Testis (tissue), 5 donors: ENCODE data around the gene C4orf46. TPM values are rescaled to one million over a fixed set of nuclear protein-coding genes. Genes with fewer than 3 reads are reported as not detected.
"Not testable (repeated sequence)": the region's sequence is repeated elsewhere in the genome, so short reads cannot be mapped to it uniquely, and the experiment has no call there.

Experiments used
- DNase-seq: peaks from one replicate; pipeline ENCODE4 v3.0.0-alpha.2; 2019
- H3K27ac ChIP-seq, 2 donors: fragments of 200-600 bp; sonication (generic); one replicate each; pipeline ENCODE4 v1.5.1; 2019
- H3K27me3 ChIP-seq: fragments of 200-600 bp; sonication (generic); one replicate; pipeline ENCODE4 v1.5.1; 2019
- H3K36me3 ChIP-seq: fragments of 200-600 bp; sonication (generic); one replicate; pipeline ENCODE4 v1.5.1; 2017; ENCODE audit warnings: low read depth; ENCODE audit errors: missing control alignments
- H3K4me1 ChIP-seq: fragments of 200-600 bp; sonication (generic); one replicate; pipeline ENCODE4 v1.5.1; 2019
- H3K4me3 ChIP-seq, 2 donors: fragments of 200-600 bp; sonication (generic); one replicate each; pipeline ENCODE4 v1.5.1; 2017 to 2019
- H3K9me3 ChIP-seq: fragments of 200-600 bp; sonication (generic); one replicate; pipeline ENCODE4 v1.5.1; 2017
- POLR2A ChIP-seq: fragments of 450-650 bp; IDR thresholded peaks from one replicate; pipeline ENCODE4 v1.6.1; 2017; ENCODE audit warnings: antibody characterized with exemption, mild to moderate bottlenecking, moderate library complexity
- WGBS, 2 donors: methylation state at CpG; one replicate each; pipeline ENCODE4 v1.1.5; 2018; 5-methylcytosine and 5-hydroxymethylcytosine counted together
- intact Hi-C: fragments of 100-400 bp; cut with DNase I; formaldehyde crosslinking; loops from one replicate; pipeline ENCODE4 v1.15.1; 2023; ENCODE audit warnings: low total_unique reads
- long read RNA-seq, 2 donors: transcript quantifications; one replicate each; lab custom pipeline, GENCODE V29; 2026
- polyA plus RNA-seq: library from polyadenylated mRNA; stranded (reverse); fragments of 350-450 nt; fragmentation: Illumina TruSeq; extraction: RNeasy Lipid Tissue Mini Kit (QIAGEN cat#74804); gene quantifications from one replicate; pipeline ENCODE4 v1.2.3, GENCODE V29; 2014; ENCODE audit warnings: low read depth, low replicate concordance; ENCODE audit not compliant: insufficient read depth
- total RNA-seq, 2 donors: library from RNA; depleted of rRNA; stranded (reverse); fragments of >200 nt; gene quantifications; one replicate each; pipeline ENCODE4 v1.2.3, GENCODE V29; 2016
- TF ChIP-seq, protein P1 (sequence below), 3 experiments: fragments of 450-650 bp in 2 of 3; fragments of 200-600 bp in 1 of 3; sonication (generic) in 1 of 3; IDR thresholded peaks; one replicate each; pipeline ENCODE4 v1.5.1; 2016 to 2019; ENCODE audit warnings: antibody characterized with exemption in 3 of 3, mild to moderate bottlenecking in 2 of 3, moderate library complexity in 1 of 3

C4orf46 gene
- total RNA-seq: 10 to 100 TPM; 14.7 to 20.2 TPM
- 36.0 TPM for polyA plus RNA-seq
- long read RNA-seq, donor 1, transcript C4orf46-201 (2 exons, 3,521 nt): major isoform, 12 of 50 reads
- long read RNA-seq, donor 1, partial matches to known transcripts: 28 of 50 reads
- long read RNA-seq, donor 1, other reads (novel, unspliced or antisense): 10 of 50 reads
- long read RNA-seq, donor 2, transcript C4orf46-201 (2 exons, 3,521 nt): major isoform, 7 of 11 reads
- long read RNA-seq, donor 2, partial matches to known transcripts: 0 of 11 reads
- long read RNA-seq, donor 2, other reads (novel, unspliced or antisense): 0 of 11 reads

DNA sequence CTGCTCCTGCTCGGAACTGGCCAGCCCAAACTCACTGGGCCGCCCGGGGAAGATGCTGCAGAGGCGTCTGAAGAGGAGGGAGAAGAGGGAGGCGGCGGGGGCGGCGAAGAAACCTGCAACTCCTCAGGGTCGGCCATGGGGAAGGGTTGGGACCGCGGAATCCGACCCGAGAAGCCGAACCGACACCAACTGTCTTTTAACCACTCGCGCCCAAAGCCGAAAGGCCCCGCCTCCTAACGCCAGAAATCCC is at the start of gene C4orf46:
Gene C4orf46 (minus strand): TSS at position 223 of the 250 bp plus-strand sequence. CDS start 86 bp downstream, at position 137.
- H3K27ac ChIP-seq: peak within 1 kb of the TSS; percentile 67 to 94
- no peaks in the 10 kb centered on the region for H3K27me3 ChIP-seq
- WGBS, 2 donors: 0 to 1% methylated on average over 11 to 20 of the region's 20 CpGs
- H3K4me1 ChIP-seq: peaks cover 5% of the 10 kb centered on the region
- no peaks in the 10 kb centered on the region for H3K36me3 ChIP-seq
- no peaks in the 10 kb centered on the region for H3K9me3 ChIP-seq
- no peak for DNase-seq
- TF ChIP-seq, protein P1, sequence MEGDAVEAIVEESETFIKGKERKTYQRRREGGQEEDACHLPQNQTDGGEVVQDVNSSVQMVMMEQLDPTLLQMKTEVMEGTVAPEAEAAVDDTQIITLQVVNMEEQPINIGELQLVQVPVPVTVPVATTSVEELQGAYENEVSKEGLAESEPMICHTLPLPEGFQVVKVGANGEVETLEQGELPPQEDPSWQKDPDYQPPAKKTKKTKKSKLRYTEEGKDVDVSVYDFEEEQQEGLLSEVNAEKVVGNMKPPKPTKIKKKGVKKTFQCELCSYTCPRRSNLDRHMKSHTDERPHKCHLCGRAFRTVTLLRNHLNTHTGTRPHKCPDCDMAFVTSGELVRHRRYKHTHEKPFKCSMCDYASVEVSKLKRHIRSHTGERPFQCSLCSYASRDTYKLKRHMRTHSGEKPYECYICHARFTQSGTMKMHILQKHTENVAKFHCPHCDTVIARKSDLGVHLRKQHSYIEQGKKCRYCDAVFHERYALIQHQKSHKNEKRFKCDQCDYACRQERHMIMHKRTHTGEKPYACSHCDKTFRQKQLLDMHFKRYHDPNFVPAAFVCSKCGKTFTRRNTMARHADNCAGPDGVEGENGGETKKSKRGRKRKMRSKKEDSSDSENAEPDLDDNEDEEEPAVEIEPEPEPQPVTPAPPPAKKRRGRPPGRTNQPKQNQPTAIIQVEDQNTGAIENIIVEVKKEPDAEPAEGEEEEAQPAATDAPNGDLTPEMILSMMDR (IDR thresholded peaks at IDR 0.05): no peak
- no peak for TF ChIP-seq POLR2A
- peak within 1 kb of the TSS; percentile 89 to 97 for H3K4me3 ChIP-seq
- intact Hi-C loops: no loop called here

DNA sequence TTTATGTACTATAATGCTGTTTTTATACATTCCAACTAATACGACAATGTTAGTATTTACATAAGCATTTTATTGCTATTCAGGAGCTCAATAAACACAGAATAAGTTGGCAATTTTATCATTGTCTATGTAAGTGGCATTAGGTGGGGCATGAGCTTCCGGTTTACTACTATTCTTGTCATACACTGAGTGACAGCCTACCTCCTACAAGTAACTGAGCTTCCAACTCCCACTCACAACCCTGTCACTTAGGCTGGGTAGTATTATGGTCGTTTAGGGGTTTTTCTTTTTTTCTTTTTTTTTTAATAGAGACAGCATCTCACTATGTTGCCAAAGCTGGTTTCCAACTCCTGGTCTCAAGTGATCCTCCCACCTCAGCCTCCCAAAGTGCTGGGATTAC is 44.1 kb upstream of the C4orf46 start:
- H3K4me3 ChIP-seq: no peak overlapping the region
- no peak for DNase-seq
- no peaks in the 10 kb centered on the region for H3K27me3 ChIP-seq
- H3K4me1 ChIP-seq: no peaks in the 10 kb centered on the region
- no peaks in the 10 kb centered on the region for H3K36me3 ChIP-seq
- TF ChIP-seq, protein P1 (IDR thresholded peaks at IDR 0.05): no peak
- no peak for TF ChIP-seq POLR2A
- no peak overlapping the region for H3K27ac ChIP-seq
- no peaks in the 10 kb centered on the region for H3K9me3 ChIP-seq
- WGBS, 2 donors: 61 to 76% methylated on average over 3 of the region's 3 CpGs
- intact Hi-C loops: no loop called here

DNA sequence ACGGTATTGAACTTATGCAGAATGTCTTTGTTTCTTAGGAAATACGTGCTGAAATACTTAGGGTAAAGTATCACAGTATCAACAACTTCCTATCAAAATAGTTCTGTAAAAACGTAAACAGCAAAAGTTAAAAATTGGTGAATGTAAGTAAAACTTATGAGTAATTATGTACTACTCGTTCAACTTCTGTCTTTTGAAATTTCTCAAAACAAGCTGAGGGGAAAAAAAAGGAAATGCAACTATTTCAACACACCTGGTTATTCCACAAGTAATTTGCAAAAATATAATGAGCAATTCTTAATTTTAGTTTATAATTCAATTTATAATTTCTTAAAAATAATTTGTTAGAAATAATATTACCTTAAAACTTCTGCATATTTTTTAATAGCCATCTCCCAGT is 43.2 kb upstream of the C4orf46 start:
- no peaks in the 10 kb centered on the region for H3K27me3 ChIP-seq
- TF ChIP-seq POLR2A: no peak
- TF ChIP-seq, protein P1 (IDR thresholded peaks at IDR 0.05): no peak
- H3K36me3 ChIP-seq: no peaks in the 10 kb centered on the region
- WGBS, 2 donors: 84 to 90% methylated on average over 4 of the region's 4 CpGs
- H3K4me3 ChIP-seq: no peak overlapping the region
- no peaks in the 10 kb centered on the region for H3K9me3 ChIP-seq
- intact Hi-C loops: no loop called here
- H3K4me1 ChIP-seq: no peaks in the 10 kb centered on the region
- H3K27ac ChIP-seq: no peak overlapping the region
- DNase-seq: no peak

DNA sequence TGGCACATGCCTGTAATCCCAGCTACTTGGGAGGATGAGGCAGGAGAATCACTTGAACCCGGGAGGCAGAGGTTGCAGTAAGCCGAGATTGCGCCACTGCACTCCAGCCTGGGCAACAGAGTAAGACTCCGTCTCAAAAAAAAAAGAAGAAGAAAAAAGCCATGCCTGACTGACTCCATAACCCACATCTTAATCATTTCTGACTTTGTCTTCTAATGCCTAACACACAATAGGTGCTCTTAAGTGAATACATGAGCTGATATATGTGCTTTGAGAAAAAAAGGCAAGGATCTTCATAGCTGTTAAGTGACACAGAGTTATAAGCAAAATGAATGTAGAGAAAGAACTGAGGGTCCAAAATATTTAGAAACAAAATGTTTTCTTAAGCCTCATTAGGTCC is 40.9 kb upstream of the C4orf46 start:
- H3K27me3 ChIP-seq, H3K9me3 ChIP-seq, DNase-seq, H3K36me3 ChIP-seq, H3K4me3 ChIP-seq, intact Hi-C loops, H3K27ac ChIP-seq, H3K4me1 ChIP-seq: not testable (repeated sequence)
- 94 to 97% methylated on average over 4 of the region's 4 CpGs for WGBS, 2 donors

DNA sequence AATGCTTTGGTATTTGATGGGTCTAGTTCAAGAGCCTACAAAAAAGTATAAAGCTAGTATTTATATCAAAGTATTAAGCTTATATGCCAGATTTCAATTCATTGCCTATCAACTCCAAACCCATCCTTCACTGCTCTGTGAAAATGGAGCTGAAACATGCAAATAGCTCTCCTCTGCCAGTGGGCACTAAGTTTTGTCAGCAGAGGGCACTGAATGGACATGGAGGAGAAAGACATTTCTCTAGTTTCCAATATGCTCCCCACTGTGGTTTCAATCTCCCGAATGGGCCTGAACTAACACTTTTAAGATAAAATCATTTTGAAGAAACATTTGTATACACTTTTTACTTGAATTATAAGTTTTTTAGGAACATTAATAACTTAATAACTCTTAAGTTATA is 39.1 kb upstream of the C4orf46 start:
- DNase-seq: no peak
- H3K27me3 ChIP-seq: no peaks in the 10 kb centered on the region
- no peak for TF ChIP-seq POLR2A
- TF ChIP-seq, protein P1 (IDR thresholded peaks at IDR 0.05): no peak
- WGBS, 2 donors: 60 to 67% methylated on average over 1 of the region's 1 CpG
- H3K36me3 ChIP-seq: no peaks in the 10 kb centered on the region
- H3K9me3 ChIP-seq: no peaks in the 10 kb centered on the region
- intact Hi-C loops: no loop called here
- H3K4me1 ChIP-seq: no peaks in the 10 kb centered on the region
- no peak overlapping the region for H3K27ac ChIP-seq
- no peak overlapping the region for H3K4me3 ChIP-seq
